ENCODE data around the gene ARF5. TPM values are rescaled to one million over a fixed set of nuclear protein-coding genes. Genes with fewer than 3 reads are reported as not detected.
A peak's percentile ranks its signal among the peaks of the same experiment; 100 is the strongest.

ARF5 gene
- total RNA-seq, 2 donors from 2014 or later = 72.2 to 91.1 TPM

DNA sequence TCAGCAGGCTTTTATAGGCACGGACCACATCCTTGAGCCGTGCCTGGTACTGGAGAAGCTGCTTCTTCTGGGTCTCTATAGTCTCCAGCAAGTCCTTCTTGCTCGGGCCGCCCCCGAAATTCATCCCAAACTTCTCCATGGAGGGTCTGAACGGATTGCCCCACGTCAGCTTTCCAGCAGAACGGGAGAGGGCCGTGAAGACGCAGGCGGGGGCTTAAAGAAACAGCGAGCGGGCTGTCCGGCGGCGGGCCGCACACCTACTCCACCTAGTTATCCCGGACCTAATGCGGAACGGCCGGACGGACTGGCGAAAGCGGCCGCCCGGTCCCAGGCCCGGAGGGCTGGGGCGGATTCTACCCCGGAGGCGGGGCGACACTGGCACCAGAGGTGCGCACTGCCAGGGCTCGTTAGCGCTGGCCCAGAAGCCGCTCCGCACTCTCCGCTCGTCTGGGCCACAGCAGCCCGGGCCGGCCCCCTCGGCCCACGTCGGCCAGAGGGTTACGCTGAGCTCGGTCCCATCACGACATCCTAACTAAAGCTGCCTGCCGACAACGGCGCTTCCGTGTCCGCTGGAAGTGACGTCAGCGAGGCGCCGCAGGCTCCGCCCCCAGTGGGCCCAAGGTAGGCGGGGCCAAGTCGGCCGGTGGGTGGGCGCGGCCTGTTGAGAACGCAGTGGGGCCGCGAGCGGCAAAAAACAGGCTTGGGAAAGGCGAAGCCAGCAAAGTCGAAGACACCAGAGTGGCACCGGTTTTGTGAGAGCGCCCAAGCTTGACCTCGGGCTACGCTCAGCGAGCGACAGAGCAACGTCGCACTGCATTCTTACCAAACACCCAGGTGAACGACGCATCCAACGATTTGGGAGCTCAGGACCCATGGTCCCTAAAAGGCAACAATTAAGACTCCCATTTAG, 2.9 kb upstream of the ARF5 start, which contains the start of gene GCC1:
TSS of gene GCC1 (minus strand) at position 553 of the 910 bp plus-strand sequence. CDS start at position 139, 414 bp downstream.
- intact Hi-C loops (cut with DNase I) = loop anchor here in 1 of 2 donors (5.0 to 10.0 kb wide), 3 partner anchors 67 to 450 kb away; partner anchors contain the start of genes LRRC4, SND1 and ZNF800
- peak; percentile 95 for DNase-seq
- peak; percentile 83 to 86 for ATAC-seq

DNA sequence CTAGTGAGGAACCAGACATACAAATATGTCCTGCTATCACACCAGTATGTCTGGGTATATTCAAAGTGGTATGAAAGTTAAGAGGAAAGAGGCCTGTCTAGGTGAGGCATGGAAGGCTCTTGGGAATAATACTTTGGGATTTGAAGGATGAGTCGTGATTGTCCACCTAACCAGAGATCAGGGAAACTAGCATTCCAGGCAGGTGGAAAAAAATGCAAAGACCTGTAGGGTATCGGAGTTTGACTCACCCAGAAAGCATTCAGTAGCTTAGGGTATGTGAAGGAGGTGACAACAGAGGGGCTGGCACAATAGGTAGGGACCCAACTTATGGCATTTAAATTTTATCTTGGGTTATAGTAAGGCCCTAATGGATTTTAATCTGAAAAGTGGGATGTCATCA, 1.9 kb upstream of the ARF5 start:
- ATAC-seq (no peak), DNase-seq (no peak)
- intact Hi-C loops (cut with DNase I) = loop anchor here in 1 of 2 donors (5.0 to 10.0 kb wide), 3 partner anchors 66 to 448 kb away; partner anchors contain the start of genes LRRC4, SND1 and ZNF800

DNA sequence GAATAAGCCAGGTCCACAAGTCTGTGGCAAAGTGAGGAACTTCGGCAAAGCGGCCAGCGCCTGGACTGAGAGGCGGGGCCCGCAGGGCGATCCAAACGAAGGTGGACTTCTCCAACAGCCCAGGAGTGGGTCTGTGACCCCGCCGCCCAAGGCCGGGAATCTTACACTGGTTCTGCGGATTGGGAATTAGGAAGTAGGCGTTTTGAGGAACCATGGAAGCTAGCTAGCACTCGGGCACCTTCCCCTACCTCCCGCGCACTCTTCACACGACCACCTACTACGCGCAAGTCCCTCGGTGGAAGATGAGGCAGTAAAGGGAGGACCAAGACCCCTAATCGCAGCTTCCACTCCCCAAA, 570 bp upstream of the ARF5 start:
- ATAC-seq (no peak), DNase-seq (peak; percentile 36)
- intact Hi-C loops (cut with DNase I) = loop anchor here in 1 of 2 donors (5.0 to 10.0 kb wide), 3 partner anchors 65 to 447 kb away; partner anchors contain the start of genes LRRC4, SND1 and ZNF800

DNA sequence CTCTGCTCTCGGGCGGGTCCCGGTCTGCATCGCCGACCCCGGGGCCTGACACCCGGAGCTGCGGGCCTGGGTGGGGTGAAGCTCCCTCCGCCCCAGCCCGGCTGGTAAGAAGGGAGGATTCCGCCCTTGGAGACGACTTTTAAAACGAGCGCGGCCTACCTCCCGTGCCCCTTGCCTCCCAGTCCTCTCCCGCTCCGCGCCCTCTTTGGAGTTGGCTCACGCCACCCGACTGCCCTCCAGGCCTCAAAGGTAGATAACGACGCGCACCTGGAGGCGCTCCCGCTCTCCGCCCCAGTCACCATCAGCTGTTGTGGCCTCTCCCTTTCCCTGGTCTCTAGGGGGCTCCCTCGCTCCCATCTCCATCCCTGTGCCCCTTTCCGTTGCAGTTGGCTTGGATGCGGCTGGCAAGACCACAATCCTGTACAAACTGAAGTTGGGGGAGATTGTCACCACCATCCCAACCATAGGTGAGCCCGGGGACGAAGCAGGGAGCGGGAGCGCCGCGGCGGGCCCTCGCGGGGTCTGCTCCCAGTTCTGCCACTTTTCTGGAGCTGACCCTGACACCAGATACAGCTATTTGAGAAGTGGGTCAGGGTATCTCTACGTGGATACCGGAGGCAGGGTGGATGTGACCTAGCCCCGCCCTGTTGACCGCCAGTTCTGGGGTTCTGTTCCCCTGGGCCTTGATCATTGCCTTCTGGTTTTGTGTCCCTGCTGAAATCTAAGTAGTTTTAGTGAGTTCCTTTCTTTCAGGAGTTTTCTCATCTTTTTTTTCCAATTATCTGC, 679 bp downstream of the ARF5 start:
- peak; percentile 42 for DNase-seq
- ATAC-seq = peak; percentile 25 to 37

DNA sequence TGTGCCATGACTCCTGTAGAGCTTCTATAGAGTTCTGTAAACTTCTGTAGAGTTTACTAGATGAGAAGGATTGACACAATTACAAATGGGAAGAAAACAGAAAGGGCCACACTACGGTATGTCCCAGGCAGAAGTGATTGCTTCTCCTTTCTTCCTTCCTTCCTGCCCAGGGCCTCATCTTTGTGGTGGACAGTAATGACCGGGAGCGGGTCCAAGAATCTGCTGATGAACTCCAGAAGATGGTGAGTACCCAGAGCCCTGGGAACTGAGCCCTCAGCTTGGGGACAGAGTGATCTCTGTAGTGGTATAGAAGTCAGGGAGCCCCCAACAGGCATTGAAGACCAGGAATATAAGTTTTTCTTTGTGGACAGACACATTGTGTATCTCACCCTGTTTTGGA, 1.7 kb downstream of the ARF5 start:
- DNase-seq = no peak
- intact Hi-C loops (cut with DNase I) = loop anchor here in 1 of 2 donors (5.0 to 10.0 kb wide), 3 partner anchors 62 to 445 kb away; partner anchors contain the start of genes LRRC4, SND1 and ZNF800
- no peak for ATAC-seq

More for the DNA sequence above, 679 bp downstream of the ARF5 start:
- intact Hi-C loops (cut with DNase I) = loop anchor here in 1 of 2 donors (5.0 to 10.0 kb wide), 3 partner anchors 63 to 446 kb away; partner anchors contain the start of genes LRRC4, SND1 and ZNF800

DNA sequence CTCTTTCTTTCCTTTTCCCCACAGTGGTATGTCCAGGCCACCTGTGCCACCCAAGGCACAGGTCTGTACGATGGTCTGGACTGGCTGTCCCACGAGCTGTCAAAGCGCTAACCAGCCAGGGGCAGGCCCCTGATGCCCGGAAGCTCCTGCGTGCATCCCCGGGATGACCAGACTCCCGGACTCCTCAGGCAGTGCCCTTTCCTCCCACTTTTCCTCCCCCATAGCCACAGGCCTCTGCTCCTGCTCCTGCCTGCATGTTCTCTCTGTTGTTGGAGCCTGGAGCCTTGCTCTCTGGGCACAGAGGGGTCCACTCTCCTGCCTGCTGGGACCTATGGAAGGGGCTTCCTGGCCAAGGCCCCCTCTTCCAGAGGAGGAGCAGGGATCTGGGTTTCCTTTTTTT, 3.0 kb downstream of the ARF5 start:
- no peak for DNase-seq
- intact Hi-C loops (cut with DNase I) = no loop called here
- ATAC-seq = no peak

DNA sequence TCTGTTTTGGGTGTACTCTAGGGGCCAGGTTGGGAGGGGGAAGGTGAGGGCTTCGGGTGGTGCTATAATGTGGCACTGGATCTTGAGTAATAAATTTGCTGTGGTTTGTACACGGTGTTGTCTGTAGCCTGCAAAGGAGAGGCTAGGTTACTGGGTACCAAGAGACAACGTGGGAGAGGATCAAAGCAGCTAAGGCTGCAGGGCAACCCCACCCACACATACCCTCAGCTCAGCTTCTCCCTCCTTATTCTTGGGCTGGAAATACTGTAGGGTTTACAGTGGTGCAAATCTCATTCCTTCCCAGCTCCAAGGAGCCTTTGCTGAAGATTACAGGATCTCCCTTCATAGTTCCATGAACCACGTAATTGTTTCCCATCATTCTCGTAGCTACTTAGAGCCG, 3.4 kb downstream of the ARF5 start:
- DNase-seq = no peak
- no peak for ATAC-seq
- intact Hi-C loops (cut with DNase I) = no loop called here

DNA sequence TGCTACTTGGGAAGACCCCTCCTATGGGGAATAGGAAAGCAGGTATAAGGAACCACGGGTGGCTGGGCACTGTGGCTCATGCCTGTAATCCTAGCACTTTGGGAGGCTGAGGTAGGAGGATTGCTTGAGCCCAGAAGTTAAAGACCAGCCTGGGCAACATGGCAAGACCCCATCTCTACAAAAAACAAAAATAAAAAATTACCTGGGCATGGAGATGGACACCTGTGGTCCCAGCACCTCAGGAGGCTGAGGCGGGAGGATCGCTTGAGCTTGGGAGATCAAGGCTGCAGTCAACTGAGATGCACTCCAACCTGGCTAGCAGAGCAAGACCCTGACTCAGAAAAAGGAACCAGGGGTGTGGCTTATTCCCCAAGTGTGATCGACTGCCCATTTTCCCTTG, 4.3 kb downstream of the ARF5 start:
- DNase-seq (no peak), ATAC-seq (no peak)
- intact Hi-C loops (cut with DNase I) = no loop called here

DNA sequence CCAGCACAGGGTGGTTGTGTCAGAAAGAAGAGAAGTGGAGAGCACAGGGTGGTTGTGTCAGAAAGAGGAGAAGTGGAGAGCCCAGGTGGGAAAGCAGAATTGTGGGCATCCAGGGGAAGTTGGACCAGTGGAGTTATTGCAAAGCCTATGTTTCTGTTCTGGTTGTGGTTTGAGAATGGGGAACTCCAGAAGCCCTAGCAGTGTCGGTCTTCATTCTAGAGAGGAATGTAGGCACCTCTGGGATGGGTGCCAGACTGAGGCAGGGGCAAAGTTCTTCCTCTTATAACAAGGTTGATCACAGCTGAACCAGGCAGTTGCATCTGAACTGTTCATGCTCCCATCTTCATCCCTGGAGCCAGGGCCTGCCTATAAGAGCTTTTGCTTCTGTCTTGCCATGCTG, 6.3 kb downstream of the ARF5 start:
- ATAC-seq = peak; percentile 20 to 23
- intact Hi-C loops (cut with DNase I) = no loop called here

DNA sequence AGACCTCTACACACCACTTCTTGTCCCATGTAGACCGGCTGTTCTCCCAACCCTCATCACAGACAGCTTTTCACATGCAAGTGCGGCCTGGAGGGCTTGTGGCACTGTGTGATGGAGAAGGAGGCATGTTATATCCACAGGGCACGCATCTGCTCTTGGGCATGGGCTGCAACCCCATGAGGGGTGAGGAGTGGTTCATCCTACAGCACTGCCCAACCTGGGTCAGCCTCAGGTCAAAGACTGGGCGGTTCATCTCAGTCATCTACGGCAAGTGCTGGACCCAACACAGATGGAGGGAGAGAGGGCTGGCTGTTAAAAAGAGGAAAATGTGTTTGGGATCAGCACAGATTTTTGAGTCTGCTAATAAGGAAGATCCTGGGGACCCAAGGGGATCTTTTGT, 7.5 kb downstream of the ARF5 start:
- DNase-seq (no peak), ATAC-seq (no peak)
- intact Hi-C loops (cut with DNase I) = no loop called here

More for the DNA sequence above, 6.3 kb downstream of the ARF5 start:
- DNase-seq = no peak

DNA sequence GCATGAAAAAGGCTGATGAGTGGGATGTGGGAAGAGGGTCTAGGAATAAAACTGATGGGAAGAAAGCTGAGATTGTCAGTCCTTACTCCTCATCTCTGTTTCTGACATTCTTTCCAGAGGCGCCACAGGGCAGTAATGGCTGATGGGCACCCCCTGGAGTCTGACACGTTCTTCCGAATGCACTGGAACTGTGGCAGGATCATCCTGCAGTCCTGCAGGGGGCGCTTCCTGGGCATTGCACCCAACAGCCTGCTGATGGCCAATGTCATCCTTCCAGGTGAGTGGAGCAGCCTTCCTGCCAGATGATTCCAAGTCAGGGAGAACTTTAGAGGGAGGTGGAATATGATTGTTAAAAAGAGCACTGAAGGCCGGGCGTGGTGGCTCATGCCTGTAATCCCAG, 10.1 kb downstream of the ARF5 start:
- ATAC-seq (no peak), DNase-seq (no peak)
- intact Hi-C loops (cut with DNase I) = no loop called here

DNA sequence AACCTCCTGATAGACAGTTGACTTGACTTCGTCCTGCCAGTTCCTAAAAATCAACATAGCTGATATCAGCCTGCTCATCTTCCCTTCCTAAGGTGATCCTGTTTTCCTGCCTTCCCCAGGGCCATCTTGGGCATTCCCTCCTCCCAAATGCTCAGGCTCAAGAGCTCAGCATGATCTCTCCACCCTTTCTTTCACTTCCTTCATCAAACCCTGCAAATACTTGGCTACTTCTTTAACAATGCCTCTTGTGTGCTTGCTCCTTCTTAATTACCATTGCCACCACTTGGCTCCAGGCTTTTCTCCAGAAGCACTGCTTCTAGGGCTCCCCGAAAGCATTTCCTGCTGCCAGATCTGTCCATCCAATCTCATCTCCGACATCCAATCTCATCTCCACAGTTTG, 12.7 kb downstream of the ARF5 start:
- DNase-seq (no peak), ATAC-seq (no peak)
- intact Hi-C loops (cut with DNase I) = no loop called here

DNA sequence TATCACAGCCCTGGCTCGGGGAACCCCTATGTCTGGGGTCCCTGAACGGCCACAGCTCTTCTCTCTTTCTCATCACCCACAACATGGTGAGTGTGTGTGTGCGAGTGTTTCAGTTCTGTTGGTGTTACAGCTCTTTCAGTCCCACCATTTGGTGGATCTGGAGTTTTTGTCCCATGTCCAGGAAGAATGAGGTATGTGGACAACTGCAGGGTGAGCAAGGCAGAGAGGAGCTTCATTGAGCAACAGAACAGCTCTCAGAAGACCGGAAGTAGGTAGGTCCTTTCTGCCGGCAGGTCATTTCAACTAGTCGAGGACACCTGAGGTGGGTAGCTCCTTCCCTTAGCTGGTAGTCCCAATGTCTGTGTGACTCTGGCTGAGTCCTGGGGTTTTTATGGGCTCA, 20.2 kb downstream of the ARF5 start:
- intact Hi-C loops (cut with DNase I) = no loop called here

DNA sequence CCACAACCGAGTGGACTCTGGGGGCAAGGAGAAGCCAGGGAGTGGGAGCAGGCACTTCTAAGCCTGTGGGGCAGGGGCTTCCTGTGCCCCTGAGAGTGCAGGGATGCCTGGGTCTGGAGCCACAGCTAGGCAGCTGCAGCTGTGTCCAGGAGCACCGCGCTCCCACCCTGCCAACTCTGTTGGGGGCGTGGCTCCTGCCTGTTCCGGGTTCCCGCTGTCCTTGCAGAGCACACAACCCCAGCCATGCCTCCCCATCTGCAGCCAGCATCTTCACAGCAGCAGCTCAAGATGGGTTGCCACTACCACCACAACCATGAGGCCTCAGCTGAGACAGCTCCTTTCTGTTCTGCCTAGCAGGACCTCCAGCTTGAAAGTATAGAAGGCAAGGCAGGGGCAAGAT, 21.1 kb downstream of the ARF5 start:
- intact Hi-C loops (cut with DNase I) = no loop called here
- no peak for DNase-seq
- ATAC-seq = no peak

More for the DNA sequence above, 20.2 kb downstream of the ARF5 start:
- ATAC-seq = no peak
- no peak for DNase-seq

DNA sequence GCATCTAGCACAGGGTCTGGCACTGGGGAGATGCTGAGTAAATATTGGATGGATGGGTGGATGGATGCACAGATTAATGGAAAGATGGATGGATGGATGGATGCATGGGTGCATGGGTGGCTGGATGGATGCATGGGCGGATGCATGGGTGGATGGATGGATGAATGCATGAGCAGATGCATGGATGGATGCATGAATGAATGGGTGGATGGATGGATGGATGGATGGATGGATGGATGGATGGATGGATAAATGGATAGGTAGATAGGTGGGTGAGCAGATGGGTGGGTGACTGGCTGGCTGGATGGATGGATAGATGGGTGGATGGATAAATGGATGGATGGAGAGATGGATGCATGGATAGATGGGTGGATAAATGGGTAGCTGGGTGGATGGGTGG, 24.1 kb downstream of the ARF5 start:
- intact Hi-C loops (cut with DNase I) = no loop called here
- no peak for DNase-seq
- no peak for ATAC-seq

DNA sequence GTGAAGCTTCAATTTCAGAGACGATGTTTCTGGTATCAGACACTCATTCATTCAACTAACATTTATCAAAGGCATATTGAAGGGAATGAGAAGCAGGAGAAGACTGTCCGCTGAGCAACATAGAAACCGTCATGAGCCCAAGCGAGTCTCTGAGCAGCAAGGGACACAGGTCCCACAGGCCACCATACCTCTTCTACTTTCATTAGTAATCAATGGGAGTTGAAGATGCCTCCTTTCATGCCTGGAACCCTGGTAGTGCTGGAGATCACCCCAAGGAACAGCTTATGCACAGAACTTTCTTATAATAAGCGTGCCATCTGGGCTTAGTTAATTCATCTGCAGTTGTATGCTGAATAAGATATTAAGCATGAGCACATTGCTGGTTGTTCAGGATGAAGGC, 28.5 kb downstream of the ARF5 start:
- intact Hi-C loops (cut with DNase I) = no loop called here
- DNase-seq (no peak), ATAC-seq (no peak)

DNA sequence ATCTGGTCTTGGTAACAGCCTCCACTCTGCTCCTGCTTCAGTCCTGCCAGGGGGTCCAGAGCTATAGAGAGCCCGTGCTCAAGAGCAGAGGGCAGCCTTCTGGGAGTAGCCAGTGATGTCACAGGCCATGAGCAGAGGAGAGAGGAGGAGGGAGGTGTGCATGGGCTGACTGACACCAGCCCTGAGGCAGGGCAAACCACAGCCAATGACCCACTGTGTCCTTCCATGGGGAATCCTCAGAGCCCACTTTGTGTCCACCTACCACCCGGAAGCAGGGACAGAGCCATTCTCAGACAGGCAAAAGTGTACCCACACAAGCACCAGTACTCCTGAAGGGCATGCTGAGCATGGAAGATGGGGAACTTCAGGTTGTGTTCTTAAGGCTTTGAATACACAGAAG, 29.8 kb downstream of the ARF5 start, which contains the start of gene PAX4:
TSS of gene PAX4 (minus strand) at position 101 of the 400 bp plus-strand sequence. CDS start 2,214 bp downstream, outside the sequence.
- no peak for DNase-seq

DNA sequence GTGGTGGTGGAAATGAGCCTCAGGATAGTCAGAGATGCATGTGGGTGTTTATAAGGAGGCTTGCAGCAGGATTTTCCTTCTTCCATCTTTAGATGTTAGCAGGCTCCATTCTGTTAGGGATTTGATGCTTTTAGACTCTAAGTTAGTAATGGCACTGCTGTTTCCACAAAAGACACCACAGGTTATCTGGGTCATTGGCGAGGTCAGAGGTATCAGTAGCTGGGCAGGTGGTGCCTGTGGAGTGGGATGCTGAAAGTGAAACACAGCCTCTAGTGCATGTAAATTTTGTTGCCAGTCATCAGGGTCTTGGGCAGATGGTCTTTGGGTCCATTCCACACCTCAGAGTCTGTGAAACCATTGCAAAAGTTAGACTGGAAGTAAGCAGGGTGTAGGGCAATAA, 30.6 kb downstream of the ARF5 start:
- no peak for DNase-seq
- intact Hi-C loops (cut with DNase I) = no loop called here
- no peak for ATAC-seq

More for the DNA sequence above, 29.8 kb downstream of the ARF5 start, which contains the start of gene PAX4:
- no peak for ATAC-seq
- intact Hi-C loops (cut with DNase I) = no loop called here

DNA sequence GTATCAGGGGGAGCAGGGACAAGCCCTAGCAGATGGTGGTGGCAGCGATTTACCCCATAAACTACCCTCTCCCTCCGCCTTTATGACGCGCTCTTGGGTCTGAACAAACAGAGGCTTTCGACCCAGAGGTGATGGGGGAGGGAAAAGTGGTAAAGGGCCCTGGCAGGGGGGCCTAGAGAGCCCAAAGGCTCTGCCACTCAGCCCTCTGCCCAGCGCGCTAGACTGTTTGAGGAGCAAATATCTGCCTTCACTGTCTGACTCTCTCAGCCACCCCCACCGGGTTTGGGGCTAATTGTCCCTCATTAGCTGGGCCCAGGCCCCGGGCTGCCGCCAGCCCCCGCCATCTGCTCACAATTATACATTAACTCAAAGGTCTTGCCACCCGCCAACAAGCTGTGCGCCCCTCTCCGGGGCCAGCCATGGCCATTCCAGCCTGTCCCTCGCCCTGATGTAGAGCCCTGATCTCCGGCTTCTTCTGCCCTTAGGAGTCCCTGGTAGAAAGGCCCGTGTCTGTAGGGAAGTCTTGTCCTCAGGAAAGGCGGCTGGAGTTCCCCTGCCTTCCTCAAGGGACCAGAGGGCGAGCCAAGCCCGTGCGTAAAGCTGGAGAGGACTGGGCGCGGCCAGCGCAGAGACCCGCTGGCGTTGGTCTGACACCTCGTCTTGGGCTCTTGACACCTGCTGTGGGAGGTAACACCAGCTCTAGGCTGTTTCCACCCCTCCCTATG, 31.6 kb downstream of the ARF5 start:
- ATAC-seq = no peak
- no peak for DNase-seq
- intact Hi-C loops (cut with DNase I) = no loop called here

Data from left cardiac atrium (tissue), 4 donors.